GM21619 (cell line): ENCODE results near the gene ELOVL2.
"Not testable (repeated sequence)": the region's sequence is repeated elsewhere in the genome, so short reads cannot be mapped to it uniquely, and the experiment has no call there.

Experiments
- ATAC-seq: cut with Tn5 transposase; IDR thresholded peaks from one replicate; pipeline ENCODE4 v1.9.1; 2021; ENCODE audit not compliant: unreplicated experiment

Gene ELOVL2

GRCh38 chr6:10984959-10985358 is 59.1 kb downstream of the ELOVL2 start:
- not testable (repeated sequence) for ATAC-seq

- ATAC-seq, result no peak
Observed at GRCh38 chr6:10981409-10981808, 62.7 kb downstream of the ELOVL2 start.

GRCh38 chr6:10979603-10980002 is 64.5 kb downstream of the ELOVL2 start:
- ATAC-seq, result no peak

- no peak for ATAC-seq
Observed at GRCh38 chr6:10977231-10977968, 66.7 kb downstream of the ELOVL2 start.

GRCh38 chr6:10976571-10976970 is 67.5 kb downstream of the ELOVL2 start:
- no peak for ATAC-seq

GRCh38 chr6:10972196-10972595 is 71.9 kb downstream of the ELOVL2 start:
- no peak for ATAC-seq

- no peak for ATAC-seq
Observed at GRCh38 chr6:10970731-10971130, 73.4 kb downstream of the ELOVL2 start.

GRCh38 chr6:10968776-10969175 is 75.3 kb downstream of the ELOVL2 start:
- no peak for ATAC-seq

- ATAC-seq, result peak; percentile 92
Observed at GRCh38 chr6:10964684-10965083, 79.4 kb downstream of the ELOVL2 start.

- no peak for ATAC-seq
Observed at GRCh38 chr6:10963113-10963512, 81.0 kb downstream of the ELOVL2 start.

GRCh38 chr6:10962673-10963072 is 81.4 kb downstream of the ELOVL2 start:
- no peak for ATAC-seq

GRCh38 chr6:10961837-10962236 is 82.3 kb downstream of the ELOVL2 start:
- ATAC-seq, result no peak

GRCh38 chr6:10960171-10960570 is 83.9 kb downstream of the ELOVL2 start:
- no peak for ATAC-seq

GRCh38 chr6:10957414-10957886 is 86.7 kb downstream of the ELOVL2 start:
- no peak for ATAC-seq

GRCh38 chr6:10956776-10957175 is 87.3 kb downstream of the ELOVL2 start:
- no peak for ATAC-seq

GRCh38 chr6:10954590-10955010 is 89.5 kb downstream of the ELOVL2 start:
- ATAC-seq, result peak; percentile 91

- no peak for ATAC-seq
Observed at GRCh38 chr6:10951675-10952282, 92.3 kb downstream of the ELOVL2 start.

GRCh38 chr6:10949579-10950490 is 94.3 kb downstream of the ELOVL2 start:
- no peak for ATAC-seq

- ATAC-seq, result no peak
Observed at GRCh38 chr6:10947966-10948365, 96.1 kb downstream of the ELOVL2 start.

- no peak for ATAC-seq
Observed at GRCh38 chr6:10945845-10946244, 98.3 kb downstream of the ELOVL2 start.

GRCh38 chr6:10939840-10940239 is 104.3 kb downstream of the ELOVL2 start:
- ATAC-seq, result no peak
